Activated B cell treated with CpG ODN at 0.5 μM for 24 hours (primary cell): ENCODE data around the gene IQSEC1. TPM values are rescaled to one million over a fixed set of nuclear protein-coding genes. Genes with fewer than 3 reads are reported as not detected.

Experiments used
- ATAC-seq: fragments of 200-7000 bp; cut with Tn5 transposase; one replicate; pipeline ENCODE4 v1.10.0; 2021; ENCODE audit warnings: low read depth, mild to moderate bottlenecking, moderate library complexity
- CTCF ChIA-PET: fragments of 350-600 bp; sonication (Branson Sonifier 250); formaldehyde crosslinking; loops from one replicate; lab custom pipeline; 2021; ENCODE audit warnings: antibody characterized with exemption; lab: Charles Lee
- POLR2A ChIA-PET: fragments of 350-600 bp; sonication (Branson Sonifier 250); formaldehyde crosslinking; loops from one replicate; lab custom pipeline; 2021; ENCODE audit warnings: antibody characterized with exemption; lab: Charles Lee
- DNase-seq: peaks from one replicate; pipeline ENCODE4 v3.0.0; 2022
- H3K27ac Mint-ChIP-seq: one replicate; pipeline ENCODE4 v1.8.0; 2020; ENCODE audit warnings: mixed read lengths
- H3K27me3 Mint-ChIP-seq: one replicate; pipeline ENCODE4 v1.8.0; 2021; ENCODE audit warnings: mixed read lengths
- H3K36me3 Mint-ChIP-seq: one replicate; pipeline ENCODE4 v1.8.0; 2021; ENCODE audit warnings: low read depth, mixed read lengths
- H3K4me1 Mint-ChIP-seq: one replicate; pipeline ENCODE4 v1.8.0; 2021; ENCODE audit warnings: mixed read lengths
- H3K4me3 Mint-ChIP-seq: one replicate; pipeline ENCODE4 v1.8.0; 2020; ENCODE audit warnings: mild to moderate bottlenecking, mixed read lengths
- H3K9me3 Mint-ChIP-seq: one replicate; pipeline ENCODE4 v1.8.0; 2020; ENCODE audit warnings: mixed read lengths
- intact Hi-C: fragments of 100-400 bp; cut with micrococcal nuclease; formaldehyde crosslinking; loops from one replicate; pipeline ENCODE4 v1.15.1; 2024
- total RNA-seq: library from RNA; stranded (reverse); gene quantifications from 2 replicates; pipeline ENCODE4 v1.2.3, GENCODE V29; 2022
- TF ChIP-seq, protein P1 (sequence below): fragments of 200-600 bp; IDR thresholded peaks from one replicate; pipeline ENCODE4 v1.8.0; 2022; ENCODE audit warnings: antibody characterized with exemption, mild to moderate bottlenecking

Gene IQSEC1
- total RNA-seq, 1 donor from 2014 or later = 296 TPM

DNA sequence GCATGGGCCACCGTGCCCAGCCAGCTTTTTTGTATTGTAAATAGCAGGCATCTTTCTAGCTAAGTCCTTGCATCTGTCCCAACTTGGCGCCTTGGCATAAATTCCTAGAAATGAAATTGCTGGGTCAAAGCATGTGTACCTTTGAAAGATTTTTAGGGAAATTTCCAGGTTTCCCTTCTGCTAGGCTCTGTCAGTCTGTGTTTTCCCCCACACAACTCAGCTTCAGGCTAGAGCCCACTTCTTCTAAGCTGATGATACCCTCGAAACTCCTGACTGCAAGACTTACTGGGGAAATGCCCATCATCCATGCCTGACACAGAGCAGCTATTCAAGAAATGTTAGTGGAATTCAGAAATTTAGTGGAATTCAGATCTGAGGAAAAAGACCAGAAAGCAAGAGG is 221.0 kb downstream of the IQSEC1 start:
- H3K27ac Mint-ChIP-seq = no peak overlapping the region
- no peaks in the 10 kb centered on the region for H3K9me3 Mint-ChIP-seq
- CTCF ChIA-PET = no interaction called here
- H3K4me3 Mint-ChIP-seq = no peak overlapping the region
- intact Hi-C loops = no loop called here
- H3K27me3 Mint-ChIP-seq = peaks cover 25% of the 10 kb centered on the region
- POLR2A ChIA-PET = interaction anchor here (1.0 to 1.2 kb wide), 2 partner anchors 11 to 42 kb away, joined by 3 to 19 read pairs; partner anchors contain the start of gene RPL32
- TF ChIP-seq, protein P1, sequence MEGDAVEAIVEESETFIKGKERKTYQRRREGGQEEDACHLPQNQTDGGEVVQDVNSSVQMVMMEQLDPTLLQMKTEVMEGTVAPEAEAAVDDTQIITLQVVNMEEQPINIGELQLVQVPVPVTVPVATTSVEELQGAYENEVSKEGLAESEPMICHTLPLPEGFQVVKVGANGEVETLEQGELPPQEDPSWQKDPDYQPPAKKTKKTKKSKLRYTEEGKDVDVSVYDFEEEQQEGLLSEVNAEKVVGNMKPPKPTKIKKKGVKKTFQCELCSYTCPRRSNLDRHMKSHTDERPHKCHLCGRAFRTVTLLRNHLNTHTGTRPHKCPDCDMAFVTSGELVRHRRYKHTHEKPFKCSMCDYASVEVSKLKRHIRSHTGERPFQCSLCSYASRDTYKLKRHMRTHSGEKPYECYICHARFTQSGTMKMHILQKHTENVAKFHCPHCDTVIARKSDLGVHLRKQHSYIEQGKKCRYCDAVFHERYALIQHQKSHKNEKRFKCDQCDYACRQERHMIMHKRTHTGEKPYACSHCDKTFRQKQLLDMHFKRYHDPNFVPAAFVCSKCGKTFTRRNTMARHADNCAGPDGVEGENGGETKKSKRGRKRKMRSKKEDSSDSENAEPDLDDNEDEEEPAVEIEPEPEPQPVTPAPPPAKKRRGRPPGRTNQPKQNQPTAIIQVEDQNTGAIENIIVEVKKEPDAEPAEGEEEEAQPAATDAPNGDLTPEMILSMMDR = no peak
- ATAC-seq (no peak), DNase-seq (no peak)
- no peaks in the 10 kb centered on the region for H3K4me1 Mint-ChIP-seq
- no peaks in the 10 kb centered on the region for H3K36me3 Mint-ChIP-seq

Other genes starting within 250 kb of the IQSEC1 start
- gene RPL32, start 231.9 kb downstream of the IQSEC1 start, total RNA-seq = 2,996 and 3,448 TPM in 2 replicates